MG63 (cell line): Measurements from ENCODE around the gene ACO2. TPM values are rescaled to one million over a fixed set of nuclear protein-coding genes. Genes with fewer than 3 reads are reported as not detected.
"Not testable (repeated sequence)": the region's sequence is repeated elsewhere in the genome, so short reads cannot be mapped to it uniquely, and the experiment has no call there.

Experiments
- DNase-seq: peaks from one replicate; pipeline ENCODE4 v3.0.0-alpha.2; 2020
- H3K27me3 ChIP-seq: fragments of 250-450 bp; sonication (Bioruptor Pico); 2 replicates; pipeline ENCODE4 v1.5.1; 2020; ENCODE audit warnings: mild to moderate bottlenecking, moderate library complexity
- H3K36me3 ChIP-seq: fragments of 250-450 bp; sonication (Bioruptor Pico); 2 replicates; pipeline ENCODE4 v1.5.1; 2020; ENCODE audit warnings: mild to moderate bottlenecking, moderate library complexity
- H3K4me3 ChIP-seq: fragments of 250-450 bp; sonication (Bioruptor Pico); 2 replicates; pipeline ENCODE4 v1.5.1; 2020; ENCODE audit warnings: mild to moderate bottlenecking, moderate library complexity
- H3K9me3 ChIP-seq: fragments of 250-450 bp; sonication (Bioruptor Pico); 2 replicates; pipeline ENCODE4 v1.5.1; 2020; ENCODE audit warnings: mild to moderate bottlenecking, moderate library complexity
- total RNA-seq: library from RNA; depleted of rRNA; stranded (reverse); fragments of >200 nt; shearing (Covaris generic); gene quantifications from 2 replicates; pipeline ENCODE4 v1.2.3, GENCODE V29; 2014; ENCODE audit warnings: low replicate concordance

The ACO2 gene
- total RNA-seq, 1 experiment from 2014 or later: 90.1 TPM

DNA sequence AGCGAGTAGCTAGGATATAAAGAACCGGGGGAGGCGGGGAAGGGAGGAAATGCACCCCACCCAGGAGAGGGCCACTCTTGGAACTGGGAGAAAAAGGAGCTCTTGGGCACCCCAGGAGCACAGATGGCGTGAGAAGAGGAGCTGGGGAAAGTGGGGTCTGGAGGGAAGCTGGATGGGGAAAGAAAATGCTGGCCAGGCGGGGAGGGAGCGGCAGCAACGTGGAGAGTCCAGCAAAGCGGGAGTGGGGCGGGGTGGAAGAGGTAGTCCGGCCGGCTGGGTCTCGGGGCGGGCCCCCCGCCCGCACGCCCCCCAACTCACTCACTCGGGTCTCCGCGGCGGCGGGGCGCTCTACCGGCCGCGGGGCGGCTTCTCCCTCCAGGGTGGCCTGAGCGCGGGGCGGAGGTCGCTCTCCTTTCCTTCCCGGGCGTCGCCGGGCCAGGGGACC, 22.8 kb upstream of the ACO2 start:
- Histone ChIP-seq H3K4me3 (peak overlapping the region; percentile 94), H3K36me3 (peaks cover 35% of the 10 kb centered on the region), H3K27me3 (no peaks in the 10 kb centered on the region), H3K9me3 (no peaks in the 10 kb centered on the region)
- no peak for DNase-seq

DNA sequence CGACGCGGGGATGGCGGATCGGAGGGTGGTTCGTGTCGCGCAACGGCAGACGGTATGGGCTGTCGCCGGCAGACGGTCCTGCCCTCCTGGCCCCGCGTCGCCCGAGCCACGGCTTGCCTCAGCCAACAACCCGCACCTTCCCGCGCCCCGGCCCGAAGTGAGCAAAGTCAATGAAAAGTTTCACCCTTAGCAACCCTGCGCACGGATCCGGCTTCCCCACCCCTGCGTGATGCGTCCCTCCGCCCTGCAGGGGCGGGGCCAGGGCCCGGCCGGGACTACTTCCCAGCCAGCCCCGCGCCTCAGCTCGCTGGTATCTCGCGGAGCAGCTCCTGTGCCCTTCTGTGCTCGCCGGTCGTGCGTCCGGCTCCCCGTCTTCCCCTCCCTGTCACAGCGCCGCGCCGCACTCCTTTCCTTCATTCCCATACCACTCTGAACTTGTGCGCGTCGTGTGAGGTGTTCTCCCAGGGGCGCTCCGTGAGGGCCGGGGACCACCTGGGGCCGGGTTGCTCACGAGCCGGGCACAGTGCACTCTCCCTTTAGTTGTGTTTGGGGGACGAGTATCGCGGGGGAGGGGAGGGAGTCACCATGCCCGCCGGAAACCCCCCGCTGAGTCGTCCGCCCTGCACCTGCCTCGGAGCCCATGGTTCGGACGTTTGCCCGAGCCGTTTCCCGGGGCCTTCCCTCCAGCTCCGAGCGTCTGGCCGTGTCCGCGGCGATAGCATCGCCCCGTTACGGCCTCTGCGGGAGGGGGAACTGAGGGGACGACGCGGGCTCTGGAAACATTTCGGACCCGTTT, 22.1 kb upstream of the ACO2 start, which contains the start of gene TOB2:
Gene TOB2, minus strand, starts transcription at position 163 of the 796 bp plus-strand sequence. CDS start 9,456 bp downstream, outside the sequence.
- DNase-seq: peak; percentile 94

DNA sequence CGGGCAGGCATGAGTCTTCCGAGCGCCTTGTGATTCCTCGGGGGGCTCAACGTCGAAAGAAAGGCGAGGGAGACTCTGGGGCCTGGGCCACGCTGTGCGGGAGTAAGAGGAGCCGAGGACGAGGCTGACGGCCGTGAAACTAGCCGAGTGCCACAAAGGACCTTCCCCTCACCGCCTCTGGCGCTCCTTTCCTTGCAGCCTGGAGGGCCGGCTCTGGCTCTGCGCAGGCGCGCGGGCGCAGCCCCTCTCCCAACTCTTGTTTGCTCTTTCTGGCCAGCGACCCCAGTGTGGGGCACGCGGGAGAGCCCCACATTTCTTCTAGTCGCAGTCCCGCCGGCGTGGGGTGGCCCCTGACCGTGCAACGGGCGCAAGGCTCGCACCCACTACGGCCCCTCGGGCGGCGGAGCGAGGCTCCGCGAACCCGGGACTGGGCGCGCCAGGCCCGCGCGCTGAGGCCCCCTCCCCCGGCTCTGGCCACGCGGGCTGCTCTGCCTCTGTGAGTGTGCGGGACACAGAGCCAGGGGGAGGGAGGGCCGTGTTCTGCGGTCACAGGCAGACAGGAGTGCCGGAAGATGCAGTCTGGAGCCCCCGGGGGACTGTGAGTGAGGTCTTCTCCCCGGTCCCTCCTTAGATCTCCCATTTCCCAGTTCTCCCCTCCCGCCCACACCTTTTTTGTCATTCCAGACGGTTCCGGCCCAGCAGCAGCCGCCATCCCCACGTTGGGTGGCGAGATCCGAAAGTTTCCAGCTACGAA, 21.3 kb upstream of the ACO2 start:
- H3K4me3 ChIP-seq: peak overlapping the region; percentile 94
- no peaks in the 10 kb centered on the region for H3K9me3 ChIP-seq
- no peaks in the 10 kb centered on the region for H3K27me3 ChIP-seq
- H3K36me3 ChIP-seq: peaks cover 24% of the 10 kb centered on the region
- peak; percentile 74 for DNase-seq

More for the DNA sequence above, 22.1 kb upstream of the ACO2 start, which contains the start of gene TOB2:
- Histone ChIP-seq H3K27me3 (no peaks in the 10 kb centered on the region), H3K4me3 (peak within 1 kb of the TSS; percentile 94), H3K36me3 (peaks cover 30% of the 10 kb centered on the region), H3K9me3 (no peaks in the 10 kb centered on the region)

DNA sequence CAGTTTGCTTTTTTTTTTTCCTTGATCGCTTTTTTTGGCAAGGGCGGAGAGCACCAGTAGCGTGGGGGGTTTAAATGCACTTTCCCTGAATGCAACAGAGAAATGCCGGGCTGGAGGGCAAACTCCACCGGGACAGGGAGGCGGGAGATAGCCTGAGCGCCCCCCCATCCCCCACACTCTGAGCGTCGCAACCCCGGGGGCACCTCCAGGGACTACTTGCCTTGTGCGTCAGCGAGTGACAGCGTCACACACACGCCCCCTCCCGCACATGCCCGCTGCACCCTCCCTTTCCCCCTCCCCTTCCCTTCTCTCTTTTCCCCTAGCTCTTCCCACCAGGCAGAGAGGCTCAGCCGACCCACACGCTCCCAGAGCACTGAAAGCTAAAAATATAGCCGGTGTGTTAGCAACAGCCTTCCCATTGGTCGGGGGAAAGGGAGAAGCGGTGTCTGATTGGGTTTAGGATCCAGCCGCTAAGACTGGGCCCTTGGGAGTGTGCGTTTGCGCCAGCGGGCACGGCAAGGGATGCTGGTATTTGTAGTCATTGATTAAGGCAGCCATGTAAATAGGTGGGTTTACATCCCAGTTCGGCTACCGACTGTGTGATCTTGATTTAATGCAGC, 20.6 kb upstream of the ACO2 start:
- H3K9me3 ChIP-seq: no peaks in the 10 kb centered on the region
- peak; percentile 97 for DNase-seq
- peak overlapping the region; percentile 94 for H3K4me3 ChIP-seq
- H3K27me3 ChIP-seq: no peaks in the 10 kb centered on the region
- peaks cover 18% of the 10 kb centered on the region for H3K36me3 ChIP-seq

DNA sequence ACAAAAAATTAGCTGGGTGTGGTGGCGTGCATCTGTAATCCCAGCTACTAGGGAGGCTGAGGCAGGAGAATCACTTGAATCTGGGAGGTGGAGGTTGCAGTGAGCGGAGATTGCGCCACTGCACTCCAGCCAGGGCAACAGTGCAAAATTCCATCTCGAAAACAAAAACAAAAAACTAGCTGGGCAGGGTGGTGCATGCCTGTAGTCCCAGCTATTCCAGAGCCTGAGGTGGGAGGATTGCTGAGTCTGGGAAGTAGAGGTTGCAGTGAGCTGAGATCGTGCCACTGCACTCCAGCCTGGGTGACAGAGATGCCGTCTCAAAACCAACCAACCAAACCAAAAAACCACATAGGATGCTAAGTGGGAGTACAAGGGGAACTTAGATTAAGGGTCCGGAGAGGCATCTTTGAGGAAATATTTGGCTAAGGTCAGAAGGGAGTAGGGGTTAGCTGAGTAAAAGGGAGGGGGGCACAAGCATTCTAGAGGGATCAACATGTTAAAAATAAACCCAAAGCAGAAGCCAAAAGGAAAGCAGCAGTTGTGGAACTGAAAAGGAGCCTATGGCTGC, 10.7 kb upstream of the ACO2 start:
- H3K27me3 ChIP-seq: no peaks in the 10 kb centered on the region
- H3K9me3 ChIP-seq: no peaks in the 10 kb centered on the region
- no peak overlapping the region for H3K4me3 ChIP-seq
- H3K36me3 ChIP-seq: peaks cover 45% of the 10 kb centered on the region
- no peak for DNase-seq

DNA sequence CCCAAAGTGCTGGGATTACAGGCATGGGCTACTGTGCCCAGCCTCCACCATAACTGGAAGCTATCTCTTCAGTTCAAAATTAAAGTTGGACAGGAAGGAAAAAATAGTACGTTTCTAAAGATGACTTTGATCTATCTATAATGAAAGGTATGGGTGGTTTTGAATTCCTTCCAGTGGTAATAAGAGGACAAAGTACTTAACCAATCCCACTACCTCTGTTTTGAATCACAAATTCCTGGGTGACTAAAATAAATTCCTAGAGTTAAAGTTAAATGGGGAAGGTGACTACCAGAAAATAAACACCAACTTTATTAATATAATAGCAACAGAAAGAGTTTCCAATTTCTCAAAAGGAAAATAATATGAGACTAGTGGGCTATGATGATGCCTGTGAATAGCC, 9.5 kb upstream of the ACO2 start:
- H3K27me3 ChIP-seq: no peaks in the 10 kb centered on the region
- no peaks in the 10 kb centered on the region for H3K9me3 ChIP-seq
- no peak for DNase-seq
- no peak overlapping the region for H3K4me3 ChIP-seq
- H3K36me3 ChIP-seq: peaks cover 54% of the 10 kb centered on the region

DNA sequence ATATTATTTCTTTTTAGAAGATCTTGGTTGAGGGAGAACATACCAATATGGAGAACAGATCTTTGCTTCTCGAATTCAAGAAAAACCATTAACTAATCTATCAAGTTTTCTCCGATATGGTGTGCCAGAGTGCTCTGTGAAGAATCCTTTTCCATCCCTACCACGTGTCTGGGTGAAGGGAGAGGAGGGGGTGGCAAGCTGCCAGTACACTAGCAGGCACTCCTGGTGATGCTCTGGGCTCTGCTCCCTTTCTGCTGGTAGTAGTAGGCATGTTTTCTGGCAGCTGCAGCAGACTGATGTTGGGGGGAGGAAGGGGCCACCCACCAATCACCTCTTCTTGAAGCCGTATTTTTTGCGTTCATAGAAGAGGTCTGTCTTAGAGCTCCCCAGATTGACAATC, 8.8 kb upstream of the ACO2 start:
- H3K36me3 ChIP-seq: peaks cover 61% of the 10 kb centered on the region
- not testable (repeated sequence) for H3K27me3 ChIP-seq, H3K4me3 ChIP-seq, H3K9me3 ChIP-seq, DNase-seq

DNA sequence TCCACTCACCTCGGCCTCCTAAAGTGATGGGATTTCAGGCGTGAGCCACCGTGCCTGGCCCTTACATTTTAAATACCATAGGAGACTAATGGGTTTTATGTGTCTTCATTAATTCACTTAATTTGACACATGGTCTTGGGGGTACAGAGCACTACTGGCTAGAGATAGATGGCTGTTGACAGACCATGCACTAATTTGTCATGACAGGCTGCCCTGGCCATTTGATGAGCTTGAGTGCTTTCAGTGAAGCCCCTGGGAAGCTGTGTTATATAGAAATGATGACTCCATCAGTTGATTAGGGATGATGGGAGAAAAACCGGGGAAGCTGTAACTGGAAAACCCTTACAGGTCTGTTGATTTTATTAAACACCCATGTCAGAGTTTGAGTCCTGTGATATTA, 7.0 kb upstream of the ACO2 start:
- Histone ChIP-seq H3K9me3 (no peaks in the 10 kb centered on the region), H3K4me3 (no peak overlapping the region), H3K36me3 (peaks cover 78% of the 10 kb centered on the region), H3K27me3 (no peaks in the 10 kb centered on the region)
- no peak for DNase-seq

DNA sequence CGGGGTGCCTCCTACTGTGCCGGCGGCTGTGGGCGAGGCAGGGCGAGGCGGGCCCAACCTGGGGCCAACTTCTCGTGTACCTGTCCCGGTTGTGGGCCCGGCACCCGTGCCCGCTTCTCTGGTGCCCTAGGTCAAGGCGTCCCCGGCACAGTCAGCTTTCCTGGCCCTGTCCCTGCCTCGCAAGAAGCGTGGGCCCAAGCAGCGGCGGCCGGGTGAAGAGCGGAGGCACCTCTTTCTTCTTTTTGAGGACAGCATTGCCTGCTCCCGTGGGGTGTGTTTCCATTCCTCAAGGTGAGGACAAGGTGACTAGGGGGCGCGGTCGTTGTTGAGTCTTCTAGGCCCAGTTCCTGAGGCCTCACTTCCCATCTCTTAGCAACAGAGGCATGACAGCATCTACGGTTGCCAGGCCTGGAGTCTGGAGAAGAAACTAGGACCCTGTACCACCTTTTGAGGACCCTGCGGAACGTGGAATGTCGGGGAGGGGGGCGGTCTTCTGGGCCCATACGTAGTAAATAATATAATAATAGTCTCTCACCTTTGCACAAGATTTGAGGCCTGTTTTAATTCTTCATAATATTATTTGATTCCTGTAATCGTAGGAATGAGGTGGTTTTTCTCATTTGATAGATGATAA, 418 bp downstream of the ACO2 start:
- Histone ChIP-seq H3K4me3 (peak overlapping the region; percentile 87), H3K9me3 (no peaks in the 10 kb centered on the region), H3K27me3 (no peaks in the 10 kb centered on the region), H3K36me3 (peaks cover 58% of the 10 kb centered on the region)
- no peak for DNase-seq

DNA sequence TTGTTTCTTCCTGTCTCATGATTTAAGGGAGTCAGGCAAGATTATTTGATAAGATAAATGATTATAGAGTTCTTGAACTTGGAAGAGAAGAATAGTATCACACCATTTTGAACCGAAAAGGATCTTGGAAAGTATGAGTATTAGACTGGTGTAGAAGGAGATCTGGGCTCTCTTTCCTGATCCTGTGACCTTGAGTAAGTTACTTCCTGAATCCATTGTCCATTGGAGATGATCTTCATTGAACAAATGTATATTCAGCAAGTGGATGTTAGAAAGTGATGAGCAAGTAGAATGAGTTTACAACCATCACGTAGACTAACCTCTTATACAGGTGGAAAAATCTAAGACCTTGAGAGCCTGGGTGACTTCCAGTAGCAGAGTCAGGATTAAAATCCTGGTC, 2.0 kb downstream of the ACO2 start:
- peaks cover 44% of the 10 kb centered on the region for H3K36me3 ChIP-seq
- no peak overlapping the region for H3K4me3 ChIP-seq
- H3K9me3 ChIP-seq: no peaks in the 10 kb centered on the region
- no peaks in the 10 kb centered on the region for H3K27me3 ChIP-seq
- DNase-seq: no peak

DNA sequence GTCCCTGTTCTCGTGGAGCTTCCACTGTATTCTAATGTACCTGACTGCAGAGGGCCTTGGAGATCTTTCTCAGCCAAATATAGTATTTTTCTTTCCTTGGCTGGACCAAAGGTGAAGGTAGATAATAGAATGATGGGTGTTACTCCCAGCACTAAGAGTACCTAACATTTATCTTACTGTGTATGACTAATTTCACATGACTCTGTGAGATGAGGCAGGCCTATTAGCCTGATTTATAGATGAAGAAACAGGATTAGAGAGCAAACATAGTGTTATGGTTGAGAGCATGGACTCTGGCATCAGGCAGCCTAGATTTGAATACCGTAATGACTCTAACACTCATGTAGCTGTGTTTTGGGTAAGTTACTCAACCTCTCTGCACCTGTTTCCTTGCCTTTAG, 2.7 kb downstream of the ACO2 start:
- no peak for DNase-seq
- Histone ChIP-seq H3K36me3 (peaks cover 37% of the 10 kb centered on the region), H3K4me3 (no peak overlapping the region), H3K27me3 (no peaks in the 10 kb centered on the region), H3K9me3 (no peaks in the 10 kb centered on the region)

DNA sequence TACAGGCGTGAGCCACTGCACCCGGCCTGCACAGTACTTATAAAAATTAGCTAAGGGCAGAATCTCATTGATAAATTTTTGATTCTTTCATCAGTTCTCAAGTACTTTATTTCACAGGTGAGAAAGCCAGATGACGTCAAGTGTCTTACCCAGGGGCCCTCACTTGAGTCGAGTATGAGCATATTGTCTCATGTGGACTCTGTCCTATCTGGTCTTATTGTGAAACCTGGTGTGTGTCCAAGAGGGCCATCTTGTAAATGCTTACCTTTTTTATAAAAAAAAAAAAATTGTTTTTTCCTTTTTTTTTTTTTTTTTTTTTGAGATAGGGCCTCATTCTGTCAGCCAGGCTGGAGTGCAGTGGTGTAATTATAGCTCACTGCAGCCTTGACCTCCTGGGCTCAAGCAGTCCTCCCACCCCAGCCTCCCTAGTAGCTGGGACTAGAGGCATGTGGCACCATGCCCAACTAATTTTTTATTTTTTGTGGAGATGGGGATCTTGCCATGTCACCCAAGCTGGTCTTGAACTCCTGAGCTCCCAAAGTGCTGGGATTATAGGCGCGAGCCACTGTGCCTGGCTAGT, 6.0 kb downstream of the ACO2 start:
- Histone ChIP-seq H3K36me3 (peaks cover 28% of the 10 kb centered on the region), H3K4me3 (no peak overlapping the region), H3K9me3 (no peaks in the 10 kb centered on the region), H3K27me3 (no peaks in the 10 kb centered on the region)
- DNase-seq: no peak

DNA sequence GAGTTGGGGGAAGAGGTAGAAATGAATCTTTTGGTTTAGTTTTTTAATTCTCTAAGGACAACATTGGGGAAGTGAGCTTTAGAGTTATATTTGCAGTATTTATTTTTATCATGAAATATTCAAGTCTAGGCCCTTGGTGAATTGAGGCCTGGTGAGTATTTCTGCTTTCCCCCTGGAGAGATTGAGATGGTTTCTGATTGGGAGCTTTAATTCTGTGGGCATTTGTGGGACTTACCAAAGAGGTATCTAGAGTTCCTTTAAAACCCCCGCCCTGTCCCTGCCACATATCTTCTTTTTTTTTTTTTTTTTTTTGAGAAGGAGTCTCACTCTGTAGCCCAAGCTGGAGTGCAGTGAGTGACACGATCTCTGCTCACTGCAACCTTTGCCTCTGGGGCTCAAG, 9.6 kb downstream of the ACO2 start:
- H3K4me3 ChIP-seq: no peak overlapping the region
- H3K27me3 ChIP-seq: no peaks in the 10 kb centered on the region
- no peak for DNase-seq
- H3K36me3 ChIP-seq: peaks cover 6% of the 10 kb centered on the region
- H3K9me3 ChIP-seq: no peaks in the 10 kb centered on the region

DNA sequence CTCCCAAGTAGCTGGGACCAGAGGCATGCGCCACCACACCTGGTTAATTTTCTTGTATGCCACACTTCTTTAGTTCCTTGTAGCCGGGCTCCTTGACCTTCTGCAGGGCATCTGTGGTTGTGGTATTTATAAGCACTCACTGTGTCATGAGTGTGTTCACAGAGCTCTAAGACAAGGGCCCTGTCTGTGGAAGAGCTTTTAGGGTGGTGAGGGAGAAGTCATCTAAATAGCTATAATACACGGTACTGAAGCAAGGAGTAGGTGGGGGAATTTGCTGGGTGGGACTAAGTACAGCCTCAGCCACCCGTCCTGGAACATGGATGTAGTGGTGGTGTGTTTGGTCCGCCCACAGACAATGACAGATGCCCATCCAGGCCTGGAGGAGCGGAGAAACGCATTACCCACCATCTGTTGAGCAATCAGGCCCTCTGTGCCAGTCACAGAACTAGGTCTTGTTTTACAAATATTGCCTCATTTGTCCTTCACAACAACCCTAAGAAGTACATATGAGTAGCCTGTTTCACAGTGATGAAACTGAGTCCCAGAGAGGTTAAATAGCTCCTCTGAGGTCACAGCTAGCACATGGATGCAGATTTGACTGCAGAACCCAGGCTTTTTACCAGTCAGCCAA, 10.1 kb downstream of the ACO2 start:
- no peak overlapping the region for H3K4me3 ChIP-seq
- H3K27me3 ChIP-seq: no peaks in the 10 kb centered on the region

DNA sequence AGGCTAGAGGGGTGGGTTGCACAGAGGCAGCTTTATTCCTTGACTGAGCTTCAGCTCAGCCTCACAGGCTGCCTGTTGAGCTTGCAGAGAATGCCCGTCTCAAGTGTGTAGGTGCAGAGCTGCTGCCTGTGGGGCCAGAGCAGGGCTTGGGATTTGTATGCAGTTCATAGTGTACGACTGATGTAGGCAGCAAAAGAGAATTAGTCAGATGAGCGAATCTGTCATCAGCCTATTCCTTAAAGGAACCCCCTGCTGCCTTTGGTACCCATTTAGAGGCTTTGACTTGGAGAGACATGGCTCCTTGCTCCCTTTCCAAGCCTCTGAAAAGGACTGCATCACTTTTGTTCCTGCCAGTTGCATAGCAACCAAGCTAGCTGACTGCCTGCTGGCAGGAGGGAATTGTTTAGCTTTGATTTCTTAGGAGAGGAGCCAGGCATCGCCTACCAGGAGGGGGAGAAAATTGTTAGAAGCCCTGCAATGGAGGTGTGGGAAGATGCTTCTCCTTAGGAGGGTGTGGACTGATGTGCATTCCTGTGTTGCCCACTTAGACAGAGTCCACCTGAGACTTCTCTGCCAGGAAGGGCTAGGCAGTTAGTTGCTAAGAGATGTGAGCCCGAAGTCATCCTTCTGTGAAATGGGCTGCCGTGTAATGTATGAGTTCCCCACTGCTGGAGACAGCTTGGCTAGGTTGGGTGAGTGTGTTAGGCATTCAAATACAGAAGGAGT, 10.9 kb downstream of the ACO2 start:
- no peaks in the 10 kb centered on the region for H3K9me3 ChIP-seq
- H3K36me3 ChIP-seq: peaks cover 6% of the 10 kb centered on the region
- H3K4me3 ChIP-seq: no peak overlapping the region
- DNase-seq: peak; percentile 69
- no peaks in the 10 kb centered on the region for H3K27me3 ChIP-seq

More for the DNA sequence above, 10.1 kb downstream of the ACO2 start:
- Histone ChIP-seq H3K36me3 (peaks cover 6% of the 10 kb centered on the region), H3K9me3 (no peaks in the 10 kb centered on the region)
- DNase-seq: no peak
